Breast epithelium (tissue), 3 donors: ENCODE measurements around the gene DTWD1.

Source experiments
- POLR2A ChIP-seq: fragments of 450-650 bp; IDR thresholded peaks from one replicate; pipeline ENCODE4 v1.6.1; 2016; ENCODE audit warnings: antibody characterized with exemption, mild to moderate bottlenecking, moderate library complexity
- TF ChIP-seq, protein P1 (sequence below), 3 donors: fragments of 450-650 bp; IDR thresholded peaks; one replicate each; pipeline ENCODE4 v1.5.1; 2016 to 2017; ENCODE audit warnings: antibody characterized with exemption in 3 of 3, mild to moderate bottlenecking in 3 of 3, moderate library complexity in 3 of 3

DNA sequence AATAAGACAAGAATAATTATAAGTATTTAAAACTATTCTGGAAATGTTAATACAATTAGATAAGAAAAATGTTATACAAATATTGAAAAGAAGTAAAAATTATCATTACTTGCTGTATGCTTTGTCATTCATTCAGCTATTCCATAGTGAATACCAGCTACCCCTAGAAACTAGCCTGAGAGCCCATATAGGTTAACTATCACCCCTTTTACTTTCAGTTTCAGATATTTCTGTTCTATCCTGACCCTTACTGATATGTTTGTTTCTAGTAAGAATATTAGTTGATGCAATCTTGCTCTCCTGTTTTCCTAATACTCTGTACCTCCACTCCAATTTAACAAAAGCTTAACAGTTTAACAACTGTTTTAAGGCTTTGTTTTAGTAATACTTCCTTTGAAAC, 31.8 kb upstream of the DTWD1 start:
- TF ChIP-seq, protein P1, sequence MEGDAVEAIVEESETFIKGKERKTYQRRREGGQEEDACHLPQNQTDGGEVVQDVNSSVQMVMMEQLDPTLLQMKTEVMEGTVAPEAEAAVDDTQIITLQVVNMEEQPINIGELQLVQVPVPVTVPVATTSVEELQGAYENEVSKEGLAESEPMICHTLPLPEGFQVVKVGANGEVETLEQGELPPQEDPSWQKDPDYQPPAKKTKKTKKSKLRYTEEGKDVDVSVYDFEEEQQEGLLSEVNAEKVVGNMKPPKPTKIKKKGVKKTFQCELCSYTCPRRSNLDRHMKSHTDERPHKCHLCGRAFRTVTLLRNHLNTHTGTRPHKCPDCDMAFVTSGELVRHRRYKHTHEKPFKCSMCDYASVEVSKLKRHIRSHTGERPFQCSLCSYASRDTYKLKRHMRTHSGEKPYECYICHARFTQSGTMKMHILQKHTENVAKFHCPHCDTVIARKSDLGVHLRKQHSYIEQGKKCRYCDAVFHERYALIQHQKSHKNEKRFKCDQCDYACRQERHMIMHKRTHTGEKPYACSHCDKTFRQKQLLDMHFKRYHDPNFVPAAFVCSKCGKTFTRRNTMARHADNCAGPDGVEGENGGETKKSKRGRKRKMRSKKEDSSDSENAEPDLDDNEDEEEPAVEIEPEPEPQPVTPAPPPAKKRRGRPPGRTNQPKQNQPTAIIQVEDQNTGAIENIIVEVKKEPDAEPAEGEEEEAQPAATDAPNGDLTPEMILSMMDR (IDR thresholded peaks at IDR 0.05), result no peak
- no peak for TF ChIP-seq POLR2A
